H1 (cell line): ENCODE results near the gene LEO1. TPM values are rescaled to one million over a fixed set of nuclear protein-coding genes. Genes with fewer than 3 reads are reported as not detected.

Experiments used
- polyA plus RNA-seq, 7 experiments: library from polyadenylated mRNA; depleted of rRNA in 3 of 7; stranded (reverse) in 5 of 7; unstranded in 2 of 7; fragments of >200 nt in 5 of 7; fragments of 200-250 nt in 2 of 7; gene quantifications; 1 replicate in 5 of 7; 2 replicates in 1 of 7; 4 replicates in 1 of 7; pipeline versions ENCODE4 v1.2.1 to v1.2.3, GENCODE V29; 2011 to 2013; ENCODE audit warnings: missing spikeins in 2 of 7, mixed read lengths in 2 of 7
- small RNA-seq: library from polyadenylated mRNA; stranded (forward); fragments of <200 nt; extraction: miRNeasy Mini kit (QIAGEN cat#:217004); gene quantifications from one replicate; pipeline ENCODE3, GENCODE V24; 2013; ENCODE audit not compliant: insufficient read depth
- total RNA-seq: library from RNA; stranded (reverse); fragmentation: NEBNext Ultra II Directional; extraction: Animal tissue kit (Norgen Biotek cat#: 25700); gene quantifications from 2 replicates; pipeline ENCODE4 v1.2.1, GENCODE V29; 2021

LEO1 gene
- total and polyA plus RNA-seq, 2 of the 8 experiments (the other 6 are each of a cell fraction or from before 2014, with no cell fraction given): 1.6 to 27.4 TPM

Small RNA genes within 50 kb of the gene (small RNA-seq; reads per million reads assigned to genes)
- not detected for gene RNU6-90P

Other genes starting within 250 kb of the LEO1 start
- gene LYSMD2, start 234.1 kb downstream of the LEO1 start, total RNA-seq: 2.7 and 3.2 TPM in 2 replicates
- gene LYSMD2, start 234.1 kb downstream of the LEO1 start, polyA plus RNA-seq (2011; rRNA removed): 0.85 and 2.2 TPM in 2 replicates
- gene TMOD2, start 220.2 kb downstream of the LEO1 start, total RNA-seq: 4.9 and 6.5 TPM in 2 replicates
- 0.58 and 0.80 TPM in 2 replicates for gene TMOD2, start 220.2 kb downstream of the LEO1 start, polyA plus RNA-seq (2011; rRNA removed)
- 29.0 and 30.3 TPM in 2 replicates for gene TMOD3, start 142.1 kb downstream of the LEO1 start, total RNA-seq
- 3.0 and 3.9 TPM in 2 replicates for gene TMOD3, start 142.1 kb downstream of the LEO1 start, polyA plus RNA-seq (2011; rRNA removed)
- gene MAPK6, start 47.4 kb upstream of the LEO1 start, total RNA-seq: 108 and 115 TPM in 2 replicates
- 15.4 and 22.6 TPM in 2 replicates for gene MAPK6, start 47.4 kb upstream of the LEO1 start, polyA plus RNA-seq (2011; rRNA removed)
- gene BCL2L10, start 141.0 kb upstream of the LEO1 start, total RNA-seq: 0.40 TPM in 1 of 2 replicates, not detected in the other
- gene BCL2L10, start 141.0 kb upstream of the LEO1 start, polyA plus RNA-seq (2011; rRNA removed): 0.62 and 1.3 TPM in 2 replicates
- 37.7 and 42.5 TPM in 2 replicates for gene GNB5, start 219.6 kb upstream of the LEO1 start, total RNA-seq
- gene GNB5, start 219.6 kb upstream of the LEO1 start, polyA plus RNA-seq (2011; rRNA removed): 21.7 and 25.2 TPM in 2 replicates